OCI-LY7 (cell line): Measurements from ENCODE around the gene TMEM63B. TPM values are rescaled to one million over a fixed set of nuclear protein-coding genes. Genes with fewer than 3 reads are reported as not detected.

Experiments used
- BruUV-seq: library from RNA; stranded (reverse); fragments of 400-500 nt; replicated peaks from 2 replicates; lab custom pipeline; 2021; lab: Mats Ljungman, UMichigan
- CTCF ChIA-PET: fragments of 300-600 bp; sonication (Branson Sonifier 250); formaldehyde crosslinking; loops from one replicate; lab custom pipeline; 2022; ENCODE audit warnings: antibody characterized with exemption; ENCODE audit not compliant: unreplicated experiment; lab: Charles Lee
- POLR2A ChIA-PET: fragments of 300-600 bp; sonication (Branson Sonifier 250); formaldehyde crosslinking; loops from one replicate; lab custom pipeline; 2022; ENCODE audit warnings: antibody characterized with exemption; lab: Charles Lee
- DNase-seq: peaks from one replicate; pipeline ENCODE4 v3.0.0-alpha.2; 2015; ENCODE audit warnings: low spot score
- H2AFZ ChIP-seq: fragments of 200-600 bp; sonication (generic), shearing (Covaris generic); 2 replicates; pipeline ENCODE4 v1.6.1; 2014; ENCODE audit warnings: mild to moderate bottlenecking, antibody characterized with exemption, low read length, moderate library complexity
- H3K27ac ChIP-seq: fragments of 200-600 bp; sonication (generic); 2 replicates; pipeline ENCODE4 v1.5.1; 2014; ENCODE audit warnings: mixed run types, low read depth, mild to moderate bottlenecking, moderate library complexity, low read length, inconsistent platforms; ENCODE audit not compliant: poor library complexity, severe bottlenecking
- H3K36me3 ChIP-seq: fragments of 200-600 bp; sonication (generic); 2 replicates; pipeline ENCODE4 v1.6.1; 2014; ENCODE audit warnings: mild to moderate bottlenecking, antibody characterized with exemption, low read length, moderate library complexity, mixed read lengths; ENCODE audit not compliant: insufficient read depth
- H3K4me1 ChIP-seq: fragments of 200-600 bp; sonication (generic); 2 replicates; pipeline ENCODE4 v1.5.1; 2014; ENCODE audit warnings: mild to moderate bottlenecking, low read length; ENCODE audit not compliant: insufficient read depth, poor library complexity, severe bottlenecking
- H3K4me2 ChIP-seq: fragments of 200-600 bp; sonication (generic); 2 replicates; pipeline ENCODE4 v1.6.1; 2014; ENCODE audit warnings: mild to moderate bottlenecking, low read length
- H3K4me3 ChIP-seq: fragments of 200-600 bp; sonication (generic); 2 replicates; pipeline ENCODE4 v1.5.1; 2014; ENCODE audit warnings: mild to moderate bottlenecking, low read depth, low read length; ENCODE audit not compliant: poor library complexity, severe bottlenecking
- H3K79me2 ChIP-seq: fragments of 200-600 bp; sonication (generic); 2 replicates; pipeline ENCODE4 v1.6.1; 2016; ENCODE audit warnings: low read depth, mild to moderate bottlenecking, low read length, moderate library complexity, mixed read lengths; ENCODE audit not compliant: insufficient read depth
- H3K9me2 ChIP-seq: fragments of 200-600 bp; sonication (generic); 2 replicates; pipeline ENCODE4 v1.6.1; 2016; ENCODE audit warnings: mild to moderate bottlenecking, low read length, mixed read lengths; ENCODE audit not compliant: insufficient read depth
- H3K9me3 ChIP-seq: fragments of 200-600 bp; sonication (generic); 2 replicates; pipeline ENCODE4 v1.6.1; 2014; ENCODE audit warnings: mild to moderate bottlenecking, mixed run types, low read length, mixed read lengths
- H4K20me1 ChIP-seq: fragments of 200-600 bp; sonication (generic); 2 replicates; pipeline ENCODE4 v1.6.1; 2014; ENCODE audit warnings: mild to moderate bottlenecking, antibody characterized with exemption, low read length, moderate library complexity, mixed read lengths; ENCODE audit not compliant: insufficient read depth
- CTCF ChIP-seq: fragments of 200-600 bp; sonication (generic); conservative IDR thresholded peaks from 2 replicates; pipeline ENCODE4 v1.5.1; 2014; ENCODE audit warnings: mild to moderate bottlenecking, antibody characterized with exemption, low read length, moderate library complexity, mixed read lengths
- EZH2phosphoT487 ChIP-seq: fragments of 200-600 bp; sonication (generic); IDR thresholded peaks from 2 replicates; pipeline ENCODE4 v1.6.1; 2018; ENCODE audit warnings: low read depth, borderline replicate concordance, mild to moderate bottlenecking, mixed run types, antibody characterized with exemption, low read length, moderate library complexity, mixed read lengths
- intact Hi-C: fragments of 100-400 bp; cut with micrococcal nuclease; formaldehyde crosslinking; loops from one replicate; pipeline ENCODE4 v1.10.0; 2022; ENCODE audit not compliant: unreplicated experiment
- total RNA-seq, 2 experiments: library from RNA; depleted of rRNA in 1 of 2; stranded (reverse); fragments of >200 nt in 1 of 2; shearing (Covaris generic) in 1 of 2; gene quantifications; 2 replicates each; pipeline ENCODE4 v1.2.3, GENCODE V29; 2014 to 2022

TMEM63B gene
- total RNA-seq, 2 experiments from 2014 or later: 5.4 to 10.0 TPM

GRCh38 chr6:44145839-44146238 lies 18.5 kb downstream of the TMEM63B start:
- no peak for DNase-seq
- intact Hi-C loops: no loop called here
- Histone ChIP-seq H3K27ac (no peak overlapping the region), H3K36me3 (no peaks in the 10 kb centered on the region), H4K20me1 (no peaks in the 10 kb centered on the region), H2AFZ (no peak overlapping the region), H3K4me3 (no peak overlapping the region), H3K4me2 (no peak overlapping the region), H3K9me2 (no peaks in the 10 kb centered on the region), H3K9me3 (no peaks in the 10 kb centered on the region), H3K4me1 (no peaks in the 10 kb centered on the region), H3K79me2 (no peaks in the 10 kb centered on the region)
- TF ChIP-seq EZH2phosphoT487 (no peak), CTCF (no peak)
- POLR2A ChIA-PET: no interaction called here
- no TSS peak for BruUV-seq
- CTCF ChIA-PET: no interaction called here

- peaks cover 3% of the 10 kb centered on the region for H3K4me1 ChIP-seq
- no peak overlapping the region for H3K4me2 ChIP-seq
- TF ChIP-seq CTCF: no peak
- no peaks in the 10 kb centered on the region for H3K79me2 ChIP-seq
- H4K20me1 ChIP-seq: no peaks in the 10 kb centered on the region
- BruUV-seq: no TSS peak
- DNase-seq: no peak
- POLR2A ChIA-PET: no interaction called here
- CTCF ChIA-PET: no interaction called here
- no peaks in the 10 kb centered on the region for H3K9me2 ChIP-seq
- intact Hi-C loops: no loop called here
- no peaks in the 10 kb centered on the region for H3K36me3 ChIP-seq
- no peak overlapping the region for H2AFZ ChIP-seq
- H3K27ac ChIP-seq: no peak overlapping the region
- H3K9me3 ChIP-seq: no peaks in the 10 kb centered on the region
- H3K4me3 ChIP-seq: no peak overlapping the region
Measured at GRCh38 chr6:44146685-44147084, 19.3 kb downstream of the TMEM63B start.

- TF ChIP-seq CTCF (no peak), EZH2phosphoT487 (no peak)
- intact Hi-C loops: no loop called here
- H3K9me2 ChIP-seq: no peaks in the 10 kb centered on the region
- no peak overlapping the region for H3K27ac ChIP-seq
- H3K4me1 ChIP-seq: peaks cover 4% of the 10 kb centered on the region
- no peaks in the 10 kb centered on the region for H3K36me3 ChIP-seq
- ChIA-PET POLR2A (no interaction called here), CTCF (no interaction called here)
- no peaks in the 10 kb centered on the region for H3K79me2 ChIP-seq
- H4K20me1 ChIP-seq: no peaks in the 10 kb centered on the region
- no peak overlapping the region for H3K4me3 ChIP-seq
- DNase-seq: no peak
- H3K4me2 ChIP-seq: no peak overlapping the region
- no peaks in the 10 kb centered on the region for H3K9me3 ChIP-seq
- H2AFZ ChIP-seq: no peak overlapping the region
- BruUV-seq: no TSS peak
Measured at GRCh38 chr6:44147256-44147655, 19.9 kb downstream of the TMEM63B start.
